Measurements from ENCODE around the gene PAPPA2.

Gene PAPPA2

DNA sequence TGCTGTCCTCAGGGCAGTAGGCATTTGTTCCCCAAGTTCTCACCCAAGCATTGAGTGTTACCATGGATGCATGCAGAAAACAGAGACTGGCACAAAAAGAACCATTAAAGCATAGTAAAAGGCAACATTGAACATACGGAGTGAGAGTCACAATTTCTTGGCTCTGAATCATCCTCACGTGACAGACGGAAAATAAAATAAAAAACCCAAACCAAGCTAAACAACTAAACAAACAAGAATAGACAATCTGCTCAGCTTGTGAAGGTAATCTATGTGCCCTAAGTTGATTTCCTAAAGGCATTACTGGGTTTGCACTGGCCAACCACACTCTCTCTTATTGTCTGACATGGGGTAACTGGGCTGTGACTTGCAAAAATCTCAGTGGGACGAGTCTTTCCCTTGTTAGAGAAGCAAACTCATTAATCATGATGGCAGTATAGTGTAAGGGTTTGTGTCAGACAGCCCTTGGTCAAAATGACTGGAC, 395.5 kb downstream of the PAPPA2 start:
- no peak for DNase-seq (ENCODE audit: low spot score)

DNA sequence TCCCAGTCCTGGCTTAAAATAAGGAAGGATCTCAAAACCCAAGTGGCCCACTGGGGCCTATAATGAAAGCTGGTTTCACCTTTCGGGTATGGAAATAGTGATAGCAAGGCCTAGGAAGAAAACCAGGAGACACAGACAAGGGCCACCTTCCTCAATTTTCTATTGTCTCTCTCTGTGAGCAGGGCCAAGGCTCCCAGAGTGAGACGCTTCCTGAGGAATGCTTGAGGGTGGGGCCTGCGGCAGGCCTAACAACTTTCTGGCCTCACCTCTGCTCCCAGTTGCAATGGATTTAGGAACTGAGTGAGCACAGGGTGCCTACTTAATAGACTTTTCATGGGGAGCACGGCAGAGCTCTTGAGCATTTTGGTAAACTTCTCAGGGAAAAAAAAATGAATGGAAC, 400.6 kb downstream of the PAPPA2 start:
- DNase-seq (ENCODE audit: low spot score), result no peak

- DNase-seq (ENCODE audit: low spot score), result no peak
Observed at GRCh38 chr1:176864211-176864610, 401.2 kb downstream of the PAPPA2 start.

DNA sequence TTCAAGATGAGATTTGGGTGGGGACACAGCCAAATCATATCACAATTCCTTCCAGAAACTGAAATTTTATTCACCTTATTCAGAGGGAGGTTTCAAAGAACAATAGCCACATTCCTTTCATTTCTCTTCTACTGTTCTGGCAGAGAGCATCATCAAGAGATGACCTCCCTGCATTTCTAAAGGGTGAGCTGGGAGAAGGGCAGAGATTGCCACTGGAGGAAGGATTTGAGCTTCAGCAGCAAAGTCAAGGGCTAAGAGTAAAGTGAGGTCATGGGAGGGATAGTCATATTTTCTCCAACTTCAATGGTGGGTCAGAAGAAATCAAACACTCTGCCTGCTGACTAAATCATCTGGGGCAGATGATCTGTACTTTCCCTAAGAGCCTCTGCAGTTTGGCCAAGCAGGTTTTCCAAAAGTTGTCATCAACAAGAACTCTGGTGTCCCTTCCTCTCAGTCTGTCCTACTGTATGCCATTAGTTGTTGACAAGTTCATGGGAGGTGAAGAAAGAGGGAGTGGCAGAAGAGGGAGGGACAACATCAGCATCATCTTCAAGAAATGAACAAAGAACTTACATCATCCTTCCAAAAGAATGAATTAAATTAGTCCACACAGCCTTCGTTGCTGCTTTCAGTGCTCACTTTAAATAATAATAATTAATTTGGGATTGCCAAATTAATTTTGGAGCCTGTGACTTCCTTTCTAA, 403.2 kb downstream of the PAPPA2 start:
- DNase-seq (ENCODE audit: low spot score), result no peak

DNA sequence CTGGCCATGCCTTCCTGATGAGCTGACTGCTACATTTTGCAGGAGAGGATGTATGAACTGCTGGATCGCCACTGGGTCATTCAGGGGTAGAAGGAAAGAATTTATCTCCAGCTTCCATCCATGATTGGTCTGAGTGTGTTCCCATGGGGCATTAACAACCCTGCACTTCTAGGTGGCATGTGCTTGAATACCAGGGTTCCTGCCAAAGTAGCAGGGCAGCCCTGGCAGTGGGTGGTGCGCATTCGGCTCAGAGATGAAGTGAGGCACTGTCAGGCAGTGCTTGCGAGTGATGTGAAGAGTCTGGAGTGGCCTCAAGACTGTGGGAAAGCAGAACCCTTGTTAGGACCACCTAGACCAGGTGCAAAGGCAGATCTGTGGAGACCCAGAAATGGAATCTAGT, 406.6 kb downstream of the PAPPA2 start:
- DNase-seq (ENCODE audit: low spot score), result no peak

- DNase-seq (ENCODE audit: low spot score), result no peak
Observed at GRCh38 chr1:176876966-176877515, 414.1 kb downstream of the PAPPA2 start.

GRCh38 chr1:176877557-176877956, 414.6 kb downstream of the PAPPA2 start:
- no peak for DNase-seq (ENCODE audit: low spot score)

- DNase-seq (ENCODE audit: low spot score), result no peak
Observed at GRCh38 chr1:176878750-176879536, 416.0 kb downstream of the PAPPA2 start.

GRCh38 chr1:176879784-176880620, 417.0 kb downstream of the PAPPA2 start:
- DNase-seq (ENCODE audit: low spot score), result no peak

GRCh38 chr1:176880955-176881595, 418.1 kb downstream of the PAPPA2 start:
- peak; percentile 45 for DNase-seq (ENCODE audit: low spot score)

DNA sequence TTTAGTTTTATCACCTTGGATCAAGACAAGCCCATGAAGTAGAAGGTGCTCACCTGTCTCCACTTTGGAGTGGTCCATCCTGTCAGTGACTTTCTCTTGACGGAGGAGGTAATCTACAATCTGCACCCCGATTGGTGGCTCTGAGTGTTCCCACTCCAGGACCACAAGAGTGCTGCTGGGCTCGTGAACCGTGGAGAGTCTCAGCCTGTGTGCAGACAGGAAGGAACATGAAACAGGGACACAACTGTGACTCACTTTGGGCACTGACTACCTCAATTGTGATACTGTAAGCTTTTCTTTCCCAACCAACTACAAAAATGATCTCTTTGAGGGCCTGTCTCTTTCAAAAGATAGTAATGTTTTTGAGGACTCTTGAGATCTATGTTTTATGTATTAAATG, 421.3 kb downstream of the PAPPA2 start:
- no peak for DNase-seq (ENCODE audit: low spot score)

GRCh38 chr1:176884911-176885310, 421.9 kb downstream of the PAPPA2 start:
- DNase-seq (ENCODE audit: low spot score), result no peak

GRCh38 chr1:176885341-176885740, 422.4 kb downstream of the PAPPA2 start:
- DNase-seq (ENCODE audit: low spot score), result no peak

GRCh38 chr1:176885751-176886150, 422.8 kb downstream of the PAPPA2 start:
- DNase-seq (ENCODE audit: low spot score), result no peak

- no peak for DNase-seq (ENCODE audit: low spot score)
Observed at GRCh38 chr1:176888471-176889032, 425.6 kb downstream of the PAPPA2 start.

- DNase-seq (ENCODE audit: low spot score), result no peak
Observed at GRCh38 chr1:176893625-176894352, 430.8 kb downstream of the PAPPA2 start.

GRCh38 chr1:176894450-176894849, 431.5 kb downstream of the PAPPA2 start:
- no peak for DNase-seq (ENCODE audit: low spot score)

Measured in activated CD4-positive, alpha-beta T cell treated with anti-CD3 and anti-CD28 coated beads, Interleukin-2, Interleukin-4, amounts not matched to agents 100 ng/mL and 50 ng/mL, durations not matched to agents 16 hours and 8 hours (primary cell).